Lower lobe of right lung (tissue), 2 donors: ENCODE data around the gene TTLL7. TPM values are rescaled to one million over a fixed set of nuclear protein-coding genes. Genes with fewer than 3 reads are reported as not detected.

ENCODE experiments used
- ATAC-seq, 2 donors: fragments of 200-7000 bp; cut with Tn5 transposase; one replicate each; pipeline ENCODE4 v1.9.1; 2020 to 2022; ENCODE audit warnings: mild to moderate bottlenecking in 2 of 2, moderate library complexity in 2 of 2
- DNase-seq: peaks from one replicate; pipeline ENCODE4 v3.0.0-alpha.2; 2020
- H3K27ac ChIP-seq: fragments of 200-600 bp; one replicate; pipeline ENCODE4 v1.8.0; 2022
- H3K27me3 ChIP-seq: fragments of 200-600 bp; one replicate; pipeline ENCODE4 v1.8.0; 2022; ENCODE audit warnings: low read depth
- H3K36me3 ChIP-seq: fragments of 200-600 bp; one replicate; pipeline ENCODE4 v1.8.0; 2022; ENCODE audit warnings: mild to moderate bottlenecking
- H3K4me1 ChIP-seq: fragments of 200-600 bp; one replicate; pipeline ENCODE4 v1.8.0; 2022
- H3K4me3 ChIP-seq: fragments of 200-600 bp; one replicate; pipeline ENCODE4 v1.8.0; 2022; ENCODE audit warnings: mild to moderate bottlenecking
- H3K9me3 ChIP-seq: fragments of 200-600 bp; one replicate; pipeline ENCODE4 v1.8.0; 2022
- CTCF ChIP-seq: fragments of 200-600 bp; IDR thresholded peaks from one replicate; pipeline ENCODE4 v1.8.0; 2022; ENCODE audit warnings: antibody characterized with exemption, mild to moderate bottlenecking
- intact Hi-C: fragments of 100-400 bp; cut with DNase I; formaldehyde crosslinking; loops from one replicate; pipeline ENCODE4 v1.11.0; 2022
- total RNA-seq: library from RNA; stranded (reverse); fragmentation: NEBNext Ultra II Directional; extraction: Animal tissue kit (Norgen Biotek cat#: 25700); gene quantifications from one replicate; pipeline ENCODE4 v1.2.1, GENCODE V29; 2021
- donor health status: DM: no; HTN: yes; CAD: no; lungs with severe emphysema.

Gene TTLL7
- total RNA-seq, 1 donor from 2014 or later: 20.3 TPM

- no peak for TF ChIP-seq CTCF
- H3K9me3 ChIP-seq: no peaks in the 10 kb centered on the region
- no peak for DNase-seq
- H3K27ac ChIP-seq: no peak overlapping the region
- intact Hi-C loops: no loop called here
- no peak overlapping the region for H3K4me3 ChIP-seq
- H3K27me3 ChIP-seq: no peaks in the 10 kb centered on the region
- no peaks in the 10 kb centered on the region for H3K4me1 ChIP-seq
- no peaks in the 10 kb centered on the region for H3K36me3 ChIP-seq
- no peak for ATAC-seq
Observed at GRCh38 chr1:83857716-83858115, 141.2 kb downstream of the TTLL7 start.

- H3K27ac ChIP-seq: no peak overlapping the region
- no peaks in the 10 kb centered on the region for H3K36me3 ChIP-seq
- H3K4me1 ChIP-seq: no peaks in the 10 kb centered on the region
- no peaks in the 10 kb centered on the region for H3K9me3 ChIP-seq
- no peak overlapping the region for H3K4me3 ChIP-seq
- intact Hi-C loops: no loop called here
- DNase-seq (no peak), ATAC-seq (no peak)
- no peak for TF ChIP-seq CTCF
- no peaks in the 10 kb centered on the region for H3K27me3 ChIP-seq
Observed at GRCh38 chr1:83857103-83857502, 141.8 kb downstream of the TTLL7 start.

- H3K4me1 ChIP-seq: no peaks in the 10 kb centered on the region
- ATAC-seq: no peak
- no peaks in the 10 kb centered on the region for H3K36me3 ChIP-seq
- intact Hi-C loops: no loop called here
- no peak for TF ChIP-seq CTCF
- H3K9me3 ChIP-seq: no peaks in the 10 kb centered on the region
- H3K4me3 ChIP-seq: no peak overlapping the region
- H3K27ac ChIP-seq: no peak overlapping the region
- no peak for DNase-seq
- H3K27me3 ChIP-seq: no peaks in the 10 kb centered on the region
Observed at GRCh38 chr1:83856381-83856780, 142.6 kb downstream of the TTLL7 start.

GRCh38 chr1:83854456-83854855, 144.5 kb downstream of the TTLL7 start:
- intact Hi-C loops: no loop called here
- DNase-seq: no peak
- H3K4me1 ChIP-seq: no peaks in the 10 kb centered on the region
- TF ChIP-seq CTCF: no peak
- no peak overlapping the region for H3K4me3 ChIP-seq
- no peaks in the 10 kb centered on the region for H3K9me3 ChIP-seq
- ATAC-seq: no peak
- no peak overlapping the region for H3K27ac ChIP-seq
- no peaks in the 10 kb centered on the region for H3K27me3 ChIP-seq
- no peaks in the 10 kb centered on the region for H3K36me3 ChIP-seq

GRCh38 chr1:83850834-83851233, 148.1 kb downstream of the TTLL7 start:
- H3K27ac ChIP-seq: no peak overlapping the region
- no peak for TF ChIP-seq CTCF
- intact Hi-C loops: no loop called here
- no peaks in the 10 kb centered on the region for H3K4me1 ChIP-seq
- no peaks in the 10 kb centered on the region for H3K9me3 ChIP-seq
- no peak for DNase-seq
- H3K36me3 ChIP-seq: no peaks in the 10 kb centered on the region
- no peak for ATAC-seq
- no peaks in the 10 kb centered on the region for H3K27me3 ChIP-seq
- H3K4me3 ChIP-seq: no peak overlapping the region
